ENCODE results near the gene PTPRH.

The PTPRH gene

GRCh38 chr19:55176076-55176475 is 33.2 kb downstream of the PTPRH start:
- Histone ChIP-seq H3K27ac (replicated peaks) (no peak overlapping the region), H3K4me3 (replicated peaks; ENCODE audit: insufficient read depth, low read length) (no peak overlapping the region), H3K27me3 (ENCODE audit: insufficient read depth, poor library complexity, severe bottlenecking) (peaks cover 55% of the 10 kb centered on the region)
- no peak for DNase-seq (ENCODE audit: low read depth in 1 of 2, low spot score in 1 of 2)
- TF ChIP-seq REST (IDR thresholded peaks at IDR 0.05; ENCODE audit: insufficient replicate concordance, low read depth) (no peak), SPI1 (IDR thresholded peaks at IDR 0.05; ENCODE audit: borderline replicate concordance, low read depth) (no peak), CTCF (IDR thresholded peaks at IDR 0.05; ENCODE audit: insufficient read depth, low read length) (no peak), POLR2AphosphoS5 (IDR thresholded peaks at IDR 0.05; ENCODE audit: low read depth) (no peak), GABPA (IDR thresholded peaks at IDR 0.05; ENCODE audit: low read depth) (no peak)

- no peak overlapping the region for H3K27ac ChIP-seq (replicated peaks)
- TF ChIP-seq REST (IDR thresholded peaks at IDR 0.05; ENCODE audit: insufficient replicate concordance, low read depth) (no peak), CTCF (IDR thresholded peaks at IDR 0.05; ENCODE audit: insufficient read depth, low read length) (no peak)
- H3K27me3 ChIP-seq (ENCODE audit: insufficient read depth, poor library complexity, severe bottlenecking) = peaks cover 49% of the 10 kb centered on the region
- H3K4me3 ChIP-seq (replicated peaks; ENCODE audit: insufficient read depth, low read length) = no peak overlapping the region
- no peak for DNase-seq (ENCODE audit: low read depth in 1 of 2, low spot score in 1 of 2)
Measured at GRCh38 chr19:55175117-55175867, 34.0 kb downstream of the PTPRH start.

GRCh38 chr19:55174425-55175116 is 34.7 kb downstream of the PTPRH start:
- H3K27ac ChIP-seq (replicated peaks) = no peak overlapping the region
- DNase-seq (ENCODE audit: low read depth in 1 of 2, low spot score in 1 of 2) = no peak

GRCh38 chr19:55173714-55174409 is 35.4 kb downstream of the PTPRH start:
- no peak overlapping the region for H3K27ac ChIP-seq (replicated peaks)
- no peak for DNase-seq (ENCODE audit: low read depth in 1 of 2, low spot score in 1 of 2)
- TF ChIP-seq SPI1 (IDR thresholded peaks at IDR 0.05; ENCODE audit: borderline replicate concordance, low read depth) (no peak), GABPA (IDR thresholded peaks at IDR 0.05; ENCODE audit: low read depth) (no peak), REST (IDR thresholded peaks at IDR 0.05; ENCODE audit: insufficient replicate concordance, low read depth) (no peak), POLR2AphosphoS5 (IDR thresholded peaks at IDR 0.05; ENCODE audit: low read depth) (no peak), CTCF (IDR thresholded peaks at IDR 0.05; ENCODE audit: insufficient read depth, low read length) (no peak)
- H3K4me3 ChIP-seq (replicated peaks; ENCODE audit: insufficient read depth, low read length) = peak overlapping the region; percentile 13
- H3K27me3 ChIP-seq (ENCODE audit: insufficient read depth, poor library complexity, severe bottlenecking) = peaks cover 38% of the 10 kb centered on the region

More at GRCh38 chr19:55174425-55175116, 34.7 kb downstream of the PTPRH start:
- H3K27me3 ChIP-seq (ENCODE audit: insufficient read depth, poor library complexity, severe bottlenecking) = peaks cover 46% of the 10 kb centered on the region
- TF ChIP-seq SPI1 (IDR thresholded peaks at IDR 0.05; ENCODE audit: borderline replicate concordance, low read depth) (no peak), POLR2AphosphoS5 (IDR thresholded peaks at IDR 0.05; ENCODE audit: low read depth) (no peak), GABPA (IDR thresholded peaks at IDR 0.05; ENCODE audit: low read depth) (no peak)
- H3K4me3 ChIP-seq (replicated peaks; ENCODE audit: insufficient read depth, low read length) = no peak overlapping the region

Data from HL-60 (cell line).